WTC11 (cell line): ENCODE results near the gene SLC12A4.

Experiments used
- CREB1 ChIP-seq: sonication (generic); formaldehyde crosslinking; IDR thresholded peaks from 2 replicates; pipeline ENCODE4 v1.8.0; 2023; ENCODE audit warnings: mild to moderate bottlenecking, missing genetic modification reagents
- CTCF ChIP-seq: fragments of 200-600 bp; IDR thresholded peaks from 2 replicates; pipeline ENCODE4 v1.8.0; 2022; ENCODE audit warnings: antibody characterized with exemption
- GABPB1 ChIP-seq: sonication (generic); formaldehyde crosslinking; IDR thresholded peaks from 2 replicates; pipeline ENCODE4 v1.8.1; 2023; ENCODE audit warnings: mild to moderate bottlenecking, missing genetic modification reagents
- GTF2I ChIP-seq: fragments of 250-450 bp; sonication (Bioruptor Pico); conservative IDR thresholded peaks from 2 replicates; pipeline ENCODE4 v1.4.0; 2021; ENCODE audit warnings: mild to moderate bottlenecking
- IRF1 ChIP-seq: sonication (generic); formaldehyde crosslinking; IDR thresholded peaks from 2 replicates; pipeline ENCODE4 v1.8.0; 2023; ENCODE audit warnings: missing genetic modification reagents
- KAT7 ChIP-seq: sonication (generic); formaldehyde crosslinking; IDR thresholded peaks from 2 replicates; pipeline ENCODE4 v1.8.1; 2023; ENCODE audit warnings: missing genetic modification reagents, mild to moderate bottlenecking, borderline replicate concordance
- MAX ChIP-seq: sonication (generic); formaldehyde crosslinking; IDR thresholded peaks from 2 replicates; pipeline ENCODE4 v1.8.0; 2022; ENCODE audit warnings: mild to moderate bottlenecking, missing genetic modification reagents
- SOX15 ChIP-seq: fragments of 250-450 bp; sonication (Bioruptor Pico); IDR thresholded peaks from 2 replicates; pipeline ENCODE4 v1.9.0; 2021; ENCODE audit warnings: mild to moderate bottlenecking
- TEAD1 ChIP-seq: sonication (generic); formaldehyde crosslinking; IDR thresholded peaks from 2 replicates; pipeline ENCODE4 v1.8.0; 2022; ENCODE audit warnings: mild to moderate bottlenecking, missing genetic modification reagents
- USF2 ChIP-seq: sonication (generic); formaldehyde crosslinking; IDR thresholded peaks from 2 replicates; pipeline ENCODE4 v1.8.1; 2023; ENCODE audit warnings: mild to moderate bottlenecking, missing genetic modification reagents, moderate library complexity
- ZNF121 ChIP-seq: sonication (generic); formaldehyde crosslinking; IDR thresholded peaks from 2 replicates; pipeline ENCODE4 v1.8.0; 2023; ENCODE audit warnings: missing genetic modification reagents
- ZNF263 ChIP-seq: sonication (generic); formaldehyde crosslinking; IDR thresholded peaks from 2 replicates; pipeline ENCODE4 v1.8.1; 2022; ENCODE audit warnings: low read depth, mild to moderate bottlenecking, moderate library complexity, missing genetic modification reagents

GRCh38 chr16:67977005-67977404, 8.6 kb upstream of the SLC12A4 start:
- TF ChIP-seq IRF1 (CRISPR knock-in tag) (no peak), CTCF (no peak), KAT7 (CRISPR knock-in tag) (no peak), GABPB1 (CRISPR knock-in tag) (no peak), TEAD1 (CRISPR knock-in tag) (no peak), MAX (no peak), CREB1 (CRISPR knock-in tag) (no peak), GTF2I (no peak), SOX15 (CRISPR knock-in tag) (no peak), USF2 (no peak), ZNF121 (no peak), ZNF263 (no peak)
